HL-60/S4 (cell line): ENCODE measurements around the gene TMLHE.
"Not testable (repeated sequence)": the region's sequence is repeated elsewhere in the genome, so short reads cannot be mapped to it uniquely, and the experiment has no call there.

Experiments used
- in situ Hi-C: fragments of 300-500 bp; cut with MboI; formaldehyde crosslinking; loops from 2 replicates; pipeline ENCODE4 v1.14.3; 2022; ENCODE audit warnings: low sequenced_read_pairs

The TMLHE gene

GRCh38 chrX:155612312-155613224, at the start of gene TMLHE, which contains the start of gene SPRY3:
TSS of gene TMLHE (minus strand) at chrX:155612952. CDS start at chrX:155545276, 67,676 bp downstream.
TSS of gene SPRY3 (plus strand) at chrX:155612586.
- in situ Hi-C loops, result no loop called here

GRCh38 chrX:155662282-155662681, 49.5 kb upstream of the TMLHE start:
- in situ Hi-C loops, result no loop called here

DNA sequence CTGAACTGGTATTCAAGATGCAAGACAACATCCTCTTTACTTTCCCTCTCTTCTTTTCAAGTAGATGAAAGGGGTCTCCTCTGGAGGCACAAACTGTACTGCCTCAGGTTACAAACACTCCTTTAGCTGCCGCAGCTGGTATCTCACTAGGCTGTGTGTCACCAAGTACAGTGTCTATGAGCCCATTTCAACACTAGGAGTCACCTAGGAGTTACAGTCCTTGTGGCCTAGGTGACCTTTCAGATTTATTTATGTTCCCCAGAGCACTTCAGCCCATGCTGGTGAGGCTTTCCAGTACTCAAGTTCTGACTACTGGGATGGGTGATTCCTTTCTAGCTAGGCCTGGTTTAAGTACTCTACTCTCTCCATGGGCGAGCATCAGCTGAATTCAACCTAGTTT, 32.4 kb upstream of the TMLHE start:
- in situ Hi-C loops, result no loop called here

DNA sequence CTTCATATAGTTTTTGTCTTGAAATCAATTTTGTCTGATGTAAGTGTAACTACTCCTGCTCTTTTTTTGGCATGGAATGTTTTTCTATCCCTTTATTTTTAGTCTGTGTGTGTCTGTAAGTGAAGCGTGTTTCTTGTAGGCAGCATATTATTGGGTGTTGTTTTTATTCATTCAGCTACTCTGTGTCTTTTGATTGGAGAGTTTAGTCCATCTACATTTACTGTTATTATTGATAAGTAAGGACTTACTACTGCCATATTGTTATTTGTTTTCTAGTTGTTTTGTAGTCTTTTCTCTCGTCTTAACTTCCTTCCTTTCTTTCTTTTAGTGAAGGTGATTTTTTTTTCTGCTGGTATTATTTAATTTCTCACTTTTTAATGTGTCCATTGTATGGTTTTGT, 30.5 kb upstream of the TMLHE start:
- in situ Hi-C loops, result no loop called here

- in situ Hi-C loops, result not testable (repeated sequence)
These were observed 28.6 kb upstream of the TMLHE start for GRCh38 chrX:155641371-155641770.

DNA sequence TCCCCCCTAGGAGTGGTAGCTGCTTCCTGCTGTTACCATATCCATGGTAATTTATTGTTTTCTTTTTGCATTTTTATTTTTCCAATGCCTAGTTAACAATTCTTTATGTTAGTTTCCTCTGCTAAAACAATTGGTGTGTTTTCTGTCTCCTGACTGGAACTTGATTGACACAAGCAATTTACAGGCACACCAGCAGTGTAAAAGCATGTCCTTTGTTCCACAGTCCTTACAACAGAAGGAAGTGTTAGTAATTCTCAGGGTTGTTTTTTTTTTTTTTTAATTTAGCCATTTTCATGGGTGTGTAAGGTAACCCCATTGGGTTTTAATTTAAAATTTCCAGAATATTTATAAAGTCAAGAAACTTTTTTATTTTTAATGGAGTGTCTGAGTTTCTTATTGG, 25.0 kb upstream of the TMLHE start:
- in situ Hi-C loops, result no loop called here

- in situ Hi-C loops, result not testable (repeated sequence)
These were observed 22.3 kb upstream of the TMLHE start for GRCh38 chrX:155635019-155635418.

GRCh38 chrX:155632431-155633100, 19.8 kb upstream of the TMLHE start:
- in situ Hi-C loops, result no loop called here

GRCh38 chrX:155620110-155620509, 7.4 kb upstream of the TMLHE start:
- in situ Hi-C loops, result not testable (repeated sequence)

- in situ Hi-C loops, result no loop called here
These were observed 3.2 kb upstream of the TMLHE start for GRCh38 chrX:155615938-155616337.

DNA sequence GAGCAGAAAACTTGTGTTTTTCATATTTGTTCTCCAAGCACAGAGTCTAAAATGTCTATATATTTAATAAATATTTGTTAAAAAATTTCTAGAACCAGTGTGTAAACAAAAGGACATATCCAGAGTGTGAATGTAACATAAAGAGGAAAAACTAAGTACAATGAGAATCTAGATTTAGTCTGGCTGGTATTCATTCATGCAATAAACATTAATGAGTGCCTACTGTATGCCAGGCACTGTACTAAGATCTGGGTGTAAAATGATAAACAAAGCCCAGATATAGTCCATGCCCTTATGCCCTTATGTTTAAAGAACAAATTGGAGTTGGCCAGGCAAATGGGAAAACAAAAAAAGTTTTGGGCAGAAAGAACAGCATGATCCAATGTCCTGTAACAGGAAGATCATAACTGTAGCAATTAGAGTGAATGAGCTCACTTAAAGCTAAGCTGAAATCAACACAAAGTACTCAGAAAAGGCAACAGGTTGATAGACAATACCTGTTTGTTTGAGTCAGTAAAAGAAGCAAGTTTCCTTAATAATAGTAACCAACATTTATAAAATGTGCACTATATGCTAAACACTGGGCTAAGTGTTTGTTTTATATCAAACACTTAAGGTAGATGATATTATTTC, 1.3 kb upstream of the TMLHE start:
- in situ Hi-C loops, result no loop called here

- in situ Hi-C loops, result no loop called here
These were observed 1.4 kb downstream of the TMLHE start for GRCh38 chrX:155611302-155611701.

- in situ Hi-C loops, result no loop called here
These were observed 19.8 kb downstream of the TMLHE start for GRCh38 chrX:155592981-155593380.

DNA sequence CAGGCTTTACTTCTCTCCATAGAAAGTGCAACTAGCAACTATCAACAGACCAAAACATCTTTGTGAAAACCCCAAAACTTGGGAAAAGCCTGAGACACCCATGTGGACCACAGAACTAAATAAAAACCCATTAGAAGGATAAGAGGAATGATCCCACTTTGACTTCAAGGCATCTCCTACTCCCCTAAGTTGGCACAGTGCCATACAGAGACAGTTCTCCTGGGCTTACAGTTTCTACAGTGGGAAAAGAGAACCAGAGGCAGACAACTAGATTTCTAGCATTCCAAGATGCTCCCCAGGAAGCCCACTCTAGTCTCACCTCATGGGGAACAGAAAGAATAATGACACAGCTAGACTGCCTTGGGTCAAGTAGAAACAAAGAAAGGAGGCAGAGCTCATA, 20.4 kb downstream of the TMLHE start:
- in situ Hi-C loops, result no loop called here

DNA sequence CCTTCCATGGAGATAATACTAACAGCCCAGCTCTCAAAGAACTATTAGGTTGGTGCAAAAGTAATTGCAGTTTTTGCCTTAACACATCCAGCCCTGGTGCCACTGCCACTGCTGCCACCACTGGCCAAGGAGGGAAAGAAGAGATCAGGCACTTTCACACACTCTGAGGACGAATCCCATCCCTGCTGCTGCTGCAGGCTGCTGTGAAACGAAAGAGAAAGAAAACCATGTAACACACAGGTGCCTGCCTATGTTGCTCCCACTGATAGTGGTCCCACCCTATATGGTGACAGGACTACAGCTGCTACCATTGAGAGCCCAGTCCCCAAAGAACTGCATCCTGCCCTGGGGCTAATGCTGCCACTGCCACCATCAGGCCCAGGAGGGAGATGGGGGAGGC, 35.1 kb downstream of the TMLHE start:
- in situ Hi-C loops, result no loop called here

DNA sequence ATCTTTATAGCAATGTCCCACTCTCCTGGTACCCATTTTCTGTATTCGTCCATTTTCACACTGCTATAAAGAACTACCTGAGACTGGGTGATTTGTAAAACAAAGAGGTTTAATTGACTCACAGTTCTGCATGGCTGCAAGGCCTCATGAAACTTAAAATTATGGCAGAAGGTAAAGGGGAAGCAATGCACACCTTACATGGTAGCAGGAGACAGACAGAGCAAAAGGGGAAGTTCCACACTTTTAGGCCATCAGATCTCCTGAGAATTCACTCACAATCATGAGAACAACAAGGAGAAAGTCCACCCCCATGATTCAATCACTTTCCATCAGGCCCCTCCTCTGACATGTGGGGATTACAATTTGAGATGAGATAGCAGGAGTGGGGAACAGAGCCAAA, 49.7 kb downstream of the TMLHE start:
- in situ Hi-C loops, result no loop called here

DNA sequence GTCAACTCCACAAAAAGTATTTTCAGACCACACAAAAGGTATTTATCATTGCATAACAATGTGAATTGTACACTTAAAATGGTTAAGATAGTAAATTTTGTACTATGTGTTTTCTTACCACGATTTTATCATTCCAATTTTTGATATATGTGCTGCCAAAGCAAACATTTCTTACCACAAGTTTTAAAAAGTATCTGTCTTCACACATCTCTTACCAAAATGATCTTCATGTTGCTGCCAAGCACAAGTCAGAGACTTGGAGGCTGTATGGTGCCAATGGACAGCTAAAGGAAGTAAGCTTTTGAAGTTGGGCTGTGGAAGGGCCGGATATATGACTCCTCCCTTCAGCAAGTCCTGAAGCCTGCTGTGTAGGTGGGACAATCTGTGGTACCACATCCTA, 67.9 kb downstream of the TMLHE start:
- in situ Hi-C loops, result no loop called here

DNA sequence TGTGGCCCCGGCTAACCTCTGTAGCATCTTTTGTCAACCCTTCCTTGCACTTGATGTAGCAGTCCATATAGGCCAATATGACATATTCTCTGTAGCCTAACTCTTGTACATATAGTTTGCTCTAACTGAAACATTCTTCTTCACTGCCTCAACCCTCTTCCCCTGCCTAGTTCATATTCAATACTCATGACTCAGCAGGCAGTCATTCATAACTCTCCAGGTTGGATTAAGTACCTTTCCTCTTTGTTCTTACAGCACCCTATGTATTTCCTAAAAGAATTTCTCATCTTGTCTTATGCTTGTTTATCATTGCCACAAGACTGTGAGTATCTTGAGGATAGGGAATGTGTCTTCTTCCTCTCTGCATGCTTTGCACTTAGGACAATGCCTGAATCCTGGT, 76.9 kb downstream of the TMLHE start:
- in situ Hi-C loops, result no loop called here

DNA sequence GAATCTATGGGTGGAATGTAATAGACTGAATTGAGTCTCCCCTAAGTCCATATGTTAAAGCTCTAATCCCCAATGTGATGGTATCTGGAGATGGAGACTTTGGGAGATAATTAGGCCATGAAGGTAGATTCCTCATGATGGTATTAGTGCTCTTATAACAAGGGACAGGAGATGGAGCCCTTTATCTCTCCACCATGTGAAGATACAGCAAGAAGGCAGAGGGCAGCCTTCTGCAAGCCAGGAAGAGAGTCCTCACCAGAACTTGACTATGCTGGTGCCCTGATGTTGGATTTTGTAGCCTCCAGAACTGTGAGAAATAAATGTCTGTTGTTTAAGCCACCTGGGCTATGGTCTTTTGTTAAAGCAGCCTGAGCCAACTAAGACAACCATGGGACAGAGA, 78.0 kb downstream of the TMLHE start:
- in situ Hi-C loops, result no loop called here

DNA sequence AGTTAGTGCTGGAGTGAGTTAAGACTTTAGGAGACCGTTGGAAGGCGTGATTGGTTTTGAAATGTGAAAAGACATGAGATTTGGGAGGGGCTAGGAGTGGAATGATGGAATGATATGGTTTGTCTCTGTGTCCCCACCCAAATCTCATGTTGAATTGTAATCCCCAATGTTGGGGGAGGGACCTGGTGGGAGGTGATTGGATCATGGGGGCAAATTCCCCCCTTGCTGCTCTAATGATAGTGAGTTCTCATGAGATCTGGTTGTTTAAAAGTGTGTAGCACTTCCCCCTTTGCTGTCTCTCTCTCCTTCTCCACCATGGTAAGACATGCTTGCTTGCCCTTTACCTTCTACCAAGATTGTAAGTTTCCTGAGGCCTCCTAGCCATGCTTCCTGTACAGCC, 85.7 kb downstream of the TMLHE start:
- in situ Hi-C loops, result not testable (repeated sequence)

- in situ Hi-C loops, result no loop called here
These were observed 98.5 kb downstream of the TMLHE start for GRCh38 chrX:155514225-155514624.

GRCh38 chrX:155505296-155505695, 107.5 kb downstream of the TMLHE start:
- in situ Hi-C loops, result no loop called here
